ENCODE measurements around the gene CA9.

CA9 gene

GRCh38 chr9:35688558-35689541, 15.1 kb downstream of the CA9 start:
- peak overlapping the region; percentile 99 for H3K4me3 ChIP-seq (ENCODE audit: low read depth, low read length)
- DNase-seq (ENCODE audit: low read depth), result peak; percentile 71

DNA sequence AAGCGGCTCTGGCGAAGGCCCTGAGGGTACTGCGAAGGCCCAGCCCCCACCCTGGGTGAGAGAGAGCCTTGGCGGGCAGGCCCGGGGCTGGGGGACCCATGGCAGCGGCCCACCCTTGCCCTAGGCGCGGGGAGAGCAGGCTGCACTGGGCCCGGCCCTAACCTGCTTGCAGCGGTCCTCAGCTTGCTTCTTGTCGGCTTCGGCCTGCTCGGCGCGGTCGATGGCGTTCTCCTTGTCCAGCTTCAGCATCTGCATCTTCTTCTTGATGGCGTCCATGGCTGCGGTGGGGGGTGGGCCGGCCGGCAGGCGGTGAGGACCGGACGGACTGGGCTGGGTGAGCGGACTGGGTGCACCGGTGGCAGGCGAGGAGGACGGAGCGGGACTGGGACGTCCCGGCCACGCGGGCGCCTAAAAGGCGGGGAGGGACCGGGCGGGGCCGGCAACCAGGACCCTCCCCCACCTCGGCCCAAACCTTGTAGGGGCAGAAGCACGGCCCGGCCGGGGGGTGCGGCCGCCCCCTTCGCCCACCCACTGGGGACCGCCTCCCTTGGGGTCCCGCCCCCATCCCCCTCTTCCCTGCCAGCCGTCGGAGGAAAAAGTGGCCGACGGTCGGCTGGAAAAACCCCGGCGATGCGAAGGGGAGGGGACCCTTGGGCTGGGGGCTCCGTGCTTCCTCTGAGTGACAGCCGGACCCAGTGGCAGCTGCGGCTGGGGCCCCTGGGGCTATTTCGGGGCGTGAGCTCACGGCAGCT, 16.0 kb downstream of the CA9 start, which contains the start of gene TPM2:
Gene TPM2 (minus strand): TSS at position 384 of the 752 bp plus-strand sequence. CDS start 108 bp downstream, at position 276.
- DNase-seq (ENCODE audit: low read depth), result peak; percentile 73
- peak within 1 kb of the TSS; percentile 99 for H3K4me3 ChIP-seq (ENCODE audit: low read depth, low read length)

GRCh38 chr9:35690294-35690613, 16.5 kb downstream of the CA9 start:
- peak; percentile 29 for DNase-seq (ENCODE audit: low read depth)
- peak overlapping the region; percentile 99 for H3K4me3 ChIP-seq (ENCODE audit: low read depth, low read length)

DNA sequence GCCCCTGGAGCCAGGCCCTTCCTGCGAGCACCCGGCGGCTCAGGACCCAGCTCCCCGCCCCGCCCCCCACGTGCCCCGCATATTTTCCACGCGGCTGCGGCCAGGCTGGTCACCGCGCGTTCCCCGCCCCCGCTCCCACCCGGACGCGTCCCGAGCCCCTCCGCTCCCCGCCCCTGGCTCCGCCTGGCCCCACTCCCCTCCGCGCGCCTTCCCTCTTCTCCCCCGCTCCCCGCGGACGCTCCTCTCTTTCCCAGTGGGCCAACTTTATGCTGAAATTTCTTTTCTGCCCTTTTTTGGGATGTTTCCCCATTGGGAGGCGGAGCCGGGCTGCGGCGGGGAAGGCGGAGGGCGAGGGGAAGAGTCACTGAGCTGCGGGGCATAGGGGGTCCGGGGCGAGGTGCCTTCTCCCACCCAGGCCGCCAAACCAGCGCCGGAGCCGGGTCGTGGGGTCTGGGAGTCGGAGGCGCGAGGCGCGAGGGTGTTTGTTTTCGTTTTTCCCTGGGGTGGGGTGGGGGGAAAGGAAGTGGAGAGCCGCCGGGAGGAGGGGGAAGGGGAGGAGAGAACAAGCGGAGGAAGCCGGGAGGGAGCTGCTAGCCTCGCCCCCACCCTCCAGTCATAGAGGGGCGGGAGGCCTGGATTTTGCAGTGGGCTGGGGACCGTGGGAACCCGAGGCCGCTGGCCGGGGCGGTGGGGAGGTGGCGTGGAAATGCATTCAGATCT, 17.0 kb downstream of the CA9 start:
- peak; percentile 53 for DNase-seq (ENCODE audit: low read depth)
- peak overlapping the region; percentile 99 for H3K4me3 ChIP-seq (ENCODE audit: low read depth, low read length)

DNA sequence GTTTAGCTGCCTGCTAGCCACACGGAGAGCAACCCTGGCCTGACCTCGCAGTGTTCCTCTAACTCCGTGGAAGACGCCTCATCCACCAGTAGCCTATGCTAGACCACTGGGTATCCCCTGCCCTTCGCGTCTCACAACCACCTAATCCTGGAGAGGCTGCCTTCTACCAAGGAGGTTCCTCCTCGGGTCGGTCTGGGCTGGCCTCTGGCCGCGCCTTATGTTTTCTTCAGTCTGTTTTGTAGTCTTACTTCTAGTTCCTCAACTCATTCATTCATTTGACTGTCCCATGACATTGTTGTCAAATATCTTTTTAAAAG, 17.6 kb downstream of the CA9 start:
- DNase-seq (ENCODE audit: low read depth), result no peak
- peak overlapping the region; percentile 99 for H3K4me3 ChIP-seq (ENCODE audit: low read depth, low read length)

DNA sequence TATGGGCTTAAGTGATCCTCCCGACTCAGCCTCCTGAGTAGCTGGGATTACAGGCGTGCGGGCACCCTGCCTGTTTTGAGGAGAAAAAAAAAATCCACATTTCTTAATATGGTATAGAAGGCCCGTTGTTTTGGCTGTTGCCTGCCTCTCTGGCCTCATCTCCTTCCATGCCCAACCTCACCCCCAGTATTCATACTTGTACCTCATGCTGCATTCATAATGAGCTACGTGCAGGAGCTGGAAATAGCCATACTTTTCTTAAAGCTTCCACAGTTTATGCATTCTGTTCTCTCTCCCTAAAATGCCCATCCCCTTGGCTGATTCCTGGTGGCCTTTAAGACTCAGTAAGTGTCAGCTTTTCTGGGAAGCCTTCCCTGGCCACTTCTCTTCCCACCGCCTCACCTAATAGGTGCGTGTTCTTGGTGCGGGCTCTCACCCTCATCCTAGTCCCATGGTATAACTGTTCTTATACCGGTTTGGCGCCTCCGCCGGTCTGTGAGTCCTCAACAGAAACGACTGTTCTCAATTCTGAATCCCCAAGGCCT, 18.1 kb downstream of the CA9 start:
- H3K4me3 ChIP-seq (ENCODE audit: low read depth, low read length), result no peak overlapping the region
- no peak for DNase-seq (ENCODE audit: low read depth)

DNA sequence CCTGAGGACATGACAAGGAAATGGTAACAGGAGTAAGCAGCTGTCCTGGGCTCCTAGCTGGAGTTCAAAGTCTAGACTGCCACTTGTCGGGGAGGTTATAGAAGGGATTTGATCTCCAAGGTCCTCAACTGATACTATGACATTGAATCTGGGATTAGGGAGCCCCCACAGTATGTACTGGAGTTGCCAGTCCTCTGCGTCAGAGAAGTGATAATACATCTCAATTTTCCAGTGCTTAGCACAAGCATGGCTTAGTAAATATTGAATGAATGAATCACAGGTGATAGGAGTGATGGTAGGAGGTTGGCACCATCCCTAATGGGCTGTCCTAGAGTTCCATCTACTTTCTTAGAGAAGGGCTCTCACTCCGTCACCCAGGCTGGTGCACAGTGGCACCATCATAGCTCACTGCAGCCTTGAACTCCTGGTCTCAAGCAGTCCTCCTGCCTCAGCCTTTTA, 22.2 kb downstream of the CA9 start:
- no peak for DNase-seq (ENCODE audit: low read depth)

GRCh38 chr9:35696520-35697215, 22.9 kb downstream of the CA9 start:
- no peak overlapping the region for H3K4me3 ChIP-seq (ENCODE audit: low read depth, low read length)
- no peak for DNase-seq (ENCODE audit: low read depth)

More for the DNA sequence above, 22.2 kb downstream of the CA9 start:
- H3K4me3 ChIP-seq (ENCODE audit: low read depth, low read length), result no peak overlapping the region

GRCh38 chr9:35697486-35697885, 23.8 kb downstream of the CA9 start:
- DNase-seq (ENCODE audit: low read depth), result no peak
- H3K4me3 ChIP-seq (ENCODE audit: low read depth, low read length), result no peak overlapping the region

DNA sequence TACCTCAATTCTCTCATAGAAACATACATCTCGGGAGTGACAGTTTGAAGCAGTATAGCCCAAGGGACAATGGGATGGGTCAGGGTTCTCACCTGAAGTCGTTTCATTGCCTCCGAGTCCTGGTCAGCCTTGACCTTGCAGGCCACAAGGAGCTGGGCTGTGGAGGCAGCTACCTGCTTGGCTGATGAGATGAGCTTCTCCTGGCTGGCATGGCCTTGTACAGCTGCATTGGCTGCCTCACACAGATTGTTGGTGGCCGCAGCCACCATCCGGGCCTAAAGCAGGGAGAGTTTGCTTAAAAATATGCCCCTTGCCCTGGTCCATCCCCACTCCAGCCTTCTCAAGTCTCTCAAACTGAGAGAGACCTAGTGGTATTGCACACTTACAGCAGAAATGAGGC, 24.5 kb downstream of the CA9 start:
- DNase-seq (ENCODE audit: low read depth), result no peak
- H3K4me3 ChIP-seq (ENCODE audit: low read depth, low read length), result no peak overlapping the region

DNA sequence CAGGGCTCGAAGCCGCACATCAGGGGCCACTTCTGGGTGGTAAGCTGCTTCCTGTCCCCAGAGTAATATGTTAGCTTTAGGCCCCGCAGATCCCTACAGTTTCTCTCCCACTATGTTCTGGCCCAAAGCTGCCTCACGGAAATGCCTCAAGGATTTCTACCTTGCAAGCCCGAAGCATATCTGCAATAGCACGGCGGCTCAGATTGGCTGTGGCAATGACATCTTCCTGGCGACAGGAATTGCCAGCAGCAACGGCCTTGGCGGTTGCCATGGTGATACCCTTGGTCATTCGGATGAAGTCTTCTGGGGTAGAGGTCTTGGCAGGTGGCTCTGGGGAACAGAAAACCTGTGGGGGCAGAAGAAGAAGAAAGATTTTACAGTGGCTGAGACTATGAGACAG, 26.3 kb downstream of the CA9 start:
- DNase-seq (ENCODE audit: low read depth), result no peak
- no peak overlapping the region for H3K4me3 ChIP-seq (ENCODE audit: low read depth, low read length)

DNA sequence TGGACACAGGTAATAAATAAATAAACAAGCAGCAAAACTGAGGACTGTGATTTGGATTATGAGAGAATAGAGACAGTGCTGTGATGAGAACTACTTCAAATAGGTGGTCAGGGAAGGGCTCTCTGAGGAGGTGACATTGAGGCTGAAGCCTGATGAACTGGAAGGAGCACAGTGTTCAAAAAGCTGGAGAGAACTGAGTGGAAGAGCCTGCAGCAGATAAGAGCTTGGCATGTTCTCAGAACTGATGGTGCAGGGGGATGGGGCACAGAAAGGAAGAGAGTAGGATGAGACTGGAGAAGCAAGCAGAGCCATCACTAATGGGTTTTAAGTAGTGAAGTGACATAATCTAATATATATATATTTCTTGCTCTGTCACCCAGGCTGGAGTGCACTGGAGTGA, 27.2 kb downstream of the CA9 start:
- H3K4me3 ChIP-seq (ENCODE audit: low read depth, low read length), result no peak overlapping the region
- no peak for DNase-seq (ENCODE audit: low read depth)

DNA sequence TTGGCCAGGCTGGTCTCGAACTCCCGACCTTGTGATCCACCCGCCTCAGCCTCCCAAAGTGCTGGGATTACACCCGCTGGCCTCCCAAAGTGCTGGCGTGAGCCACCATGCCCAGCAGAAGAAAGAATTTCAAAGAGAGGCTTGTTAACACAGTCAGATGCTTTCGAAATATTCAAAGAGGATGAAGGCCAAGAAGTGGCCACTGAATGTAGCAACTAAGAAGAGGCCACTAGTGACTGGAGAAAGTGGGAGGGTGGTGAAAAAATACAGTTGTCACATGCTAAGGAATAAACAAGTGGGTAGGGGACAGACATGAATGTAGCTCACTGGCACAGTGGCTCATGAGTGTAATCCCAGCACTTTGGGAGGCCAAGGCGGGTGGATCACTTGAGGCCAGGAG, 29.0 kb downstream of the CA9 start:
- no peak overlapping the region for H3K4me3 ChIP-seq (ENCODE audit: low read depth, low read length)
- no peak for DNase-seq (ENCODE audit: low read depth)

DNA sequence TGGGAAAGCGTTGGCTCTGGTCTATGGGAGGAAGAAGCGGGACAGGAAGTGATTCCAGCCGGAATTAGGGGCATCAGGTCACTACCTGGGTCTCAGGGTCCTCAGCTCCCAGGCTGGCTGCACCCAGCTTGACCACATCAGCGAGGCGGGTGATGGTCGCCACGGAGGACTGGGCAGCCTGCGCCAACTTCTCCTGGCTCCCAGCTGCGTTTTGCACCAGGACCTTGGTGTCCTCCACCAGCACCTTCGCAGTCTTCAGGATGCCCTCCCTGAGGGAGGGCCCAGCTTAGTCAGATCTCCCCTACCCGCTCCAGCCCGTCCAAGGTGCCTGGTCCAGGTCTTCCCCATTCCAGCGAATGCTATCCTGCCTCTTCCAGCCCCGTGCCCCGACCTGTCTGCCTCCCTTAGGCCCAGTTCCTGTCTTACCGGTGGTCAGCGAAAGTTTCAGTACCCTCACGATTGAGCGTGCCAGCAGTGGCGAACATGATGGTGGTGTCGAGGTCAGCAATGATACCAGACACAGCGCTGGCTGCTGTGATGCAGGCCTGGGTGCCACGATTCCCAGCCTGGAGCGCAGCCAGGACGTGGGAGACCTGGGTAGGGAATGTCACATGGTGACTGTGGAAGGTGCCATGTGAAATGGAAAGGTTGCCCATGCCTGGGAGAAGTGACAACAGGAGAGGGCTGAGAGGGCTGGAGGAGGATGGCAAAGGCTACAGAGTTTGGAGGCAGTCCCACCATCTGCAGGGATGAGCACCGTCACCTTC, 30.4 kb downstream of the CA9 start:
- DNase-seq (ENCODE audit: low read depth), result no peak
- H3K4me3 ChIP-seq (ENCODE audit: low read depth, low read length), result no peak overlapping the region

- H3K4me3 ChIP-seq (ENCODE audit: low read depth, low read length), result no peak overlapping the region
- DNase-seq (ENCODE audit: low read depth), result no peak
Observed at GRCh38 chr9:35705372-35705771, 31.6 kb downstream of the CA9 start.

GRCh38 chr9:35705836-35706430, 32.2 kb downstream of the CA9 start:
- no peak for DNase-seq (ENCODE audit: low read depth)
- no peak overlapping the region for H3K4me3 ChIP-seq (ENCODE audit: low read depth, low read length)

DNA sequence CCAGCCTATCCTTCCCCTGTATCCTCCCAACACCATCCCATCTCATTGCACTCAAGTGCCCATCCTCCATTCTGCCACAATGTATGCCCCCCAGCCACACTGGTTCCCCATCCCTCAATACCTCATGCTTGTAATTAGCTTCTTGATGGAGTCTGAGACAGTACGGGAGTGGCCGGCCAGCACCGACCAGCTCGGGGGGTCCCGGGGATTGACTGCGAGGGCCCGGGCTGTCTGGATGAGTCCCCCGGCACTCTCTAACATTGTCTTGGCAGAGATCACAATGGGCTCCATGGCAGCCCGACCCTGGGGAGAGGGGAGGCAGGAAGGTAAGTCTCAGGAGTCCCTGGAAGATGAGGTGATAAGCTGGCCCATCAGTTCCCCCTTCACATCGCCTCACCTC, 33.2 kb downstream of the CA9 start:
- no peak for DNase-seq (ENCODE audit: low read depth)
- no peak overlapping the region for H3K4me3 ChIP-seq (ENCODE audit: low read depth, low read length)

DNA sequence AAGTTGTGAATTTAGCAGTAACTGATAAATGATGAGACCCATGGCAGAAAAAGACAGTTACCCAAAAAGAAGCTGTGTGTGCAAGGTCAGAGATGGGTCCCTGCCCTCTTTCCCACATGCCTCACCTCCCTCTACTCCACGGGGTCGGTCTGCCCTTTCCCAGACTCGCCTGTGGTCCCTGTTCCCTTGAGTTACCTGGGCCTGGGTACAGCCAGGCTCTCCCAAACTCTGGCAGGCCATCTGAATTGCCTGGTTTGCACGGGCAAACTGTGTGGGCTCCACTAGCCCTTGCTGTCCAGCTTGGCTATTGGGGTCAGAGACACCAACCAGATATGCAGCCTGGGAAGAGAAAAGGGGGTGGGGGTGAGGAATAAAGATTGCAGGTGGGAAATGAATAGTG, 34.4 kb downstream of the CA9 start:
- H3K4me3 ChIP-seq (ENCODE audit: low read depth, low read length), result no peak overlapping the region
- DNase-seq (ENCODE audit: low read depth), result no peak
